ENCODE measurements around the gene TET3.

- TF ChIP-seq POLR2A (IDR thresholded peaks at IDR 0.05) (no peak), CTCF (IDR thresholded peaks at IDR 0.05) (no peak)
These were observed 46.8 kb upstream of the TET3 start for GRCh38 chr2:73937899-73938298.
